ENCODE measurements around the gene CAMK2G. TPM values are rescaled to one million over a fixed set of nuclear protein-coding genes. Genes with fewer than 3 reads are reported as not detected.

Gene CAMK2G
- total RNA-seq, 3 donors from 2014 or later (not counting 1 experiment from before 2014, with no cell fraction given): 53.6 to 73.8 (median 62.3) TPM

DNA sequence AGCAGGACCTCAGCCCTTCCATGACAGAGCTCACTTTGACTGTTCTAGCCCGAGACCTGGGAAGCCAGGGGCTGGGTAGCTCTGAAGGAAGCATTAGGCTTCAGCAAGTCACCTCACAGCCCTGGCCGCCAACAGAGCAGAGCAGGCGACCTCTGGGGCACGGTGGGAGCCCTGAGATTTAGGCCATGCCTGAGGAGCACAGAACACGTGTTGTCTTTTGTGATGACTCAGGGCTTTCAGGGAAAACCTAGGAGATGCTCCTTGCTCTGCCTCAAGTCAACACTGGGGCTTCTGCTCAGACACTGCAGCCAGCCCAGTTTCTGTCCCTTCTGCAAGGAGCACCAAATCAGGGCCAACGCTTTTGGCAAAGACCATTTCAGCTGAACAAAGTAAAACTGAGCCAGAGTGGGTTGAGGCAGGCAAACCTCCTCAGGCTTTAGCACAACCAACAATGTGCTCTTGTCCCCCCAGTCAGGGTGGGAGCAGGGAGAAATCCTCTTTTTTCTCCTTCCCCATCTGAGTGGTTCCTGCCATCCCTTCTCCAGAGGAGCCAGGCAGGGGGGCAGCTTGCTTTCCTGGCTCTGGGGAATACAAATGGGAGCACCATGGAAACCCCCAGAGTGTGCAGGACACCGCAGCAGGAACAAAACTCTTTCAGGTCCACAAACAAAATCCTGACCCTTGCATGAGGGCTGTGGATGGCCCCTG, 14.4 kb downstream of the CAMK2G start:
- H3K36me3 ChIP-seq (ENCODE audit: control insufficient read depth, insufficient read depth, low read length): peaks cover 27% of the 10 kb centered on the region
- Mint-ChIP-seq H3K4me3 (no peak overlapping the region), H3K36me3 (no peaks in the 10 kb centered on the region), H3K4me1 (peaks cover 24 to 43% of the 10 kb centered on the region in 2 donors), H3K27ac (no peak overlapping the region), H3K27me3 (ENCODE audit: low read depth in 2 of 2) (no peaks in the 10 kb centered on the region), H3K9me3 (no peaks in the 10 kb centered on the region)
- intact Hi-C loops (cut with micrococcal nuclease): no loop called here
- H3K4me1 ChIP-seq (ENCODE audit: control insufficient read depth, insufficient read depth, low read length): peaks cover 62% of the 10 kb centered on the region
- no peaks in the 10 kb centered on the region for H3K9me3 ChIP-seq (ENCODE audit: control insufficient read depth, insufficient read depth, low read length)
- no peaks in the 10 kb centered on the region for H3K27me3 ChIP-seq (ENCODE audit: control insufficient read depth, insufficient read depth, low read length)
- peak overlapping the region; percentile 29 for H3K27ac ChIP-seq (ENCODE audit: low read length)
- 64% methylated on average over 7 of the region's 7 CpGs for WGBS (ENCODE audit: insufficient coverage)
- no peak for TF ChIP-seq CTCF (IDR thresholded peaks at IDR 0.05)
- peak in 1 of 3 donors; percentile 17 for ATAC-seq
- H3K4me3 ChIP-seq (ENCODE audit: low read length): no peak overlapping the region
- no peak for DNase-seq

- no peak for TF ChIP-seq CTCF (IDR thresholded peaks at IDR 0.05)
- no peaks in the 10 kb centered on the region for H3K27me3 ChIP-seq (ENCODE audit: control insufficient read depth, insufficient read depth, low read length)
- intact Hi-C loops (cut with micrococcal nuclease): no loop called here
- ATAC-seq (peak in 2 of 3 donors; percentile 26 to 47), DNase-seq (peak in 1 of 2 donors; percentile 70)
- WGBS (ENCODE audit: insufficient coverage): 39% methylated on average over 5 of the region's 5 CpGs
- H3K4me1 ChIP-seq (ENCODE audit: control insufficient read depth, insufficient read depth, low read length): peaks cover 56% of the 10 kb centered on the region
- no peaks in the 10 kb centered on the region for H3K36me3 Mint-ChIP-seq
- no peak overlapping the region for H3K27ac Mint-ChIP-seq
- H3K9me3 ChIP-seq (ENCODE audit: control insufficient read depth, insufficient read depth, low read length): no peaks in the 10 kb centered on the region
- H3K4me3 Mint-ChIP-seq: no peak overlapping the region
- H3K27me3 Mint-ChIP-seq (ENCODE audit: low read depth in 2 of 2): no peaks in the 10 kb centered on the region
- H3K9me3 Mint-ChIP-seq: no peaks in the 10 kb centered on the region
- no peak overlapping the region for H3K4me3 ChIP-seq (ENCODE audit: low read length)
- H3K27ac ChIP-seq (ENCODE audit: low read length): peak overlapping the region; percentile 29
- H3K4me1 Mint-ChIP-seq: peaks cover 21 to 38% of the 10 kb centered on the region in 2 donors
- H3K36me3 ChIP-seq (ENCODE audit: control insufficient read depth, insufficient read depth, low read length): peaks cover 28% of the 10 kb centered on the region
These were observed 14.9 kb downstream of the CAMK2G start for GRCh38 chr10:73859428-73859783.

DNA sequence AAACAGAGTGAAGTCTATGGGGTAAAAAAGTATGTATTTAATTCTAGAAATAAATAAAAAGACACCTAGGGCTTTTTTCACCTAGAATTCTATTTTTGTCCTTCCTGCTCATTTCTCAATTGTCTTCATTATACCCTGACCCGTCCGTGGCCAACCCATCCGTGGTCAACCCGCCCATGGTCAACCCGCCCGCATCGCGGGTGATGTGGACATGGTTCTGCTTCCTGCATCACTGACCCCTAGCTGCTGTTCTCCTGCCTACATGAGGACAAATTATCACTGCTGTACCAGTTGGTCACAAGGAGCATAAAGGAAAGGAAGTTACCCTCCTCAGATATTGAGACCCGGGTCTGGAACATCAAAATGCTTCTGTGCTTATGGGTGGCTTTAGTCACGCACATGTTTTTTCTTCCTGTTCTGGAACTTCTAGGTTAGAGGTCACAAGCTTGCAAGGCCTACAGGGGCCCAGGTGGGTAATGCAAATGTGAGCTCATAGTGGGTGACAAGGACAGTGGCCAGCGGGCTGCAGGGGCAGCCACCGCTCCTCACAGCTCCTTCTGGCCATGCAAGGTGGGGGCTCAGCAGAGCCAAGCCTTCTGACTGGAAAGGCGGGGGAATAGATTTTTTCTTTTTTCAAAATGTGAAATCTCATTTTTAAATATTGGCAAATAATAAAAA, 15.5 kb downstream of the CAMK2G start:
- Mint-ChIP-seq H3K9me3 (no peaks in the 10 kb centered on the region), H3K36me3 (no peaks in the 10 kb centered on the region), H3K4me1 (peaks cover 17 to 33% of the 10 kb centered on the region in 2 donors), H3K27ac (peak overlapping the region; percentile 50 to 63), H3K27me3 (ENCODE audit: low read depth in 2 of 2) (no peaks in the 10 kb centered on the region), H3K4me3 (no peak overlapping the region)
- Histone ChIP-seq H3K27me3 (ENCODE audit: control insufficient read depth, insufficient read depth, low read length) (no peaks in the 10 kb centered on the region), H3K4me1 (ENCODE audit: control insufficient read depth, insufficient read depth, low read length) (peaks cover 51% of the 10 kb centered on the region), H3K27ac (ENCODE audit: low read length) (no peak overlapping the region), H3K4me3 (ENCODE audit: low read length) (no peak overlapping the region), H3K36me3 (ENCODE audit: control insufficient read depth, insufficient read depth, low read length) (peaks cover 28% of the 10 kb centered on the region), H3K9me3 (ENCODE audit: control insufficient read depth, insufficient read depth, low read length) (no peaks in the 10 kb centered on the region)
- intact Hi-C loops (cut with micrococcal nuclease): no loop called here
- TF ChIP-seq CTCF (IDR thresholded peaks at IDR 0.05): no peak
- ATAC-seq (peak in 1 of 3 donors; percentile 68), DNase-seq (no peak)
- WGBS (ENCODE audit: insufficient coverage): 61% methylated on average over 12 of the region's 13 CpGs
